ENCODE results near the gene CLEC18B. TPM values are rescaled to one million over a fixed set of nuclear protein-coding genes. Genes with fewer than 3 reads are reported as not detected.
"Not testable (repeated sequence)": the region's sequence is repeated elsewhere in the genome, so short reads cannot be mapped to it uniquely, and the experiment has no call there.

CLEC18B gene
- total RNA-seq, 1 donor from 2014 or later: 2.8 TPM

DNA sequence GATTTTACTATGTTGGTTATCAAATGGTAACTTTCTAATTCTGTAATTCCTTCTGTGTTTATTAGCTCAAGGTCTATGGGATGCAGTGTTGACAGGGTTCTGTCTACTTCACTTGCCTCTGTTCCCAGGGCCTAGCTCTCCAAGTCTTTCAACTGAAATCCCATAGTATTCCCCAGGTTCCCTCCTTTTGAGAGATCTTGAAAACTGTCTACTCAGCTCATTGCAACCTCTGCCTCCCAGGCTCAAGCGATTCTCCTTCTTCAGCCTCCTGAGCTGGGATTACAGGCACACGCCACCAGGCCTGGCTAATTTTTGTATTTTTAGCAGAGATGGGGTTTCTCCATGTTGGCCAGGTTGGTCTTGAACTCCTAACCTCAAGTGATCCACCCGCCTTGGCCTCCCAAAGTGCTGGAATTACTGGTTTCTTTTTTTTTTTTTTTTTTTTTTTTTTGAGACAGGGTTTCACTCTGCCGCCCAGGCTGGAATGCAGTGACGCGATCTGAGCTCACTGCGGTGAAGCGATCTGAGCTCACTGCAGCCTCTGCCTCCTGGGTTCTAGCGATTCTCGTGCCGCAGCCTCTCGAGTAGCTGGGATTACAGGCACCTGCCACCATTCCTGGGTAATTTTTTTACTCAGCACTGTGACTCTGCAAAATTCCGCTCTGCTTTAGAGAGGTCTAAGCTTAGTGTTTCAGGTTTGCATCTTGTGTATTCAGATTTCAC, 22.5 kb upstream of the CLEC18B start:
- not testable (repeated sequence) for ATAC-seq

DNA sequence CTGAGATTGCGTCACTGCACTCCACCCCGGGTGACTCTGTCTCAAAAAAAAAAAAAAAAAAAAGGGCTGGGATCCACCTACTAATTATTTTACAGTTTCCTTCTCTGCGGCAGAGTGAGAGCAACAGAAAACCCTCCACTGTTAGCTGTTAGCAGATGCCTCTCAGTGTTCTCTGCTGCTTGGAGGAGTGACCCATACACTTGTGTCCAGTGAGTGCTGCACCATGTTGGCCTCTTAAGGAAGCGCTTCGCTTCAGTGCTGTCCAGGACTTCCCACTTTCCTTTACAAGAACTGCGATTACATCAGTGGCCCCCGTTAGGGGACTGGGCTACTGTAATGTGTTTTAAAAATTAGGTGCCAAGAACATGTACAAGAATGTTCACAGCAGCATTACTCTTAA, 18.4 kb upstream of the CLEC18B start:
- no peak for ATAC-seq

DNA sequence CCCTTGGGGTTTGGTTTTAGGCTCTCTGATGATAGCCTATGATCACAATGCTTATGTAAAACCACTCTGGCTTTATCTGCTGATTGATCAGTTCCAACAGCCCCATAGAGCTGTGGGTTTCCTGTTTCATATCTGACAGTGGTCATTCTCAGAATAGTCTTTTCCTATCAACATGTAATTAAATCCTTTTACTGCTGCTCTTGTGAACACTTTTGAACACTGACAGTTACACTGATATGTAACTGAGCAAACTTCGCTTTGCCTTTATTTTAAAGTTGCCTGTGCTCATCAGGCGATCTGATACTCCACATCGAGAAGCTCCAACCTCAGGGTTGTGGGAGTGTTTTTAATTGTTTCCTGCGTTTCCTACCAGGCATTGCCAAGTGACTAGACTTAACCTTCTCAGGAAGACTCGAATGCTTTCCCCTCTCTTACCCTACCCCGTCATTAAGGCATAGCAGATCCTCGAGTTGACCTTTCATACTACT, 17.3 kb upstream of the CLEC18B start:
- ATAC-seq: peak; percentile 7

DNA sequence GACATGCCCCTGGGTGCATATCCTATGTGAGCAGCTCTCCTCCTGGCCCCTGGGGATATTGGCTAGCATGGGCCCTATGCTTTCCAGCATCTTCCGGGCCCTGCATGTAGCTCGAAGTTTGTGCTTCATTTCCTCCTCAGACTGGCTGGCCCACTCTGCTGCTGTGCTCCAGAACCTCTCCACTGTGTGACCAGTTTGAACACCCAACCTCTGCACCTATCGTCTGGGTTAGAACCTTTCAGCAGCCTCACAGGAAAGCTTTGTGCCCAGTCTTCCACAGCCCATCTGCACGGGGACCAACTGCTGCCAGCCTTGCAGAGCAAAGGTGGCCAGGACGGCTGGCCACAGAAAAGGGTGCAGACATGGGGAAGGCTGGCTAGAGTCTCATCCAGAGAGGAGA, 10.2 kb upstream of the CLEC18B start:
- peak; percentile 16 for ATAC-seq

DNA sequence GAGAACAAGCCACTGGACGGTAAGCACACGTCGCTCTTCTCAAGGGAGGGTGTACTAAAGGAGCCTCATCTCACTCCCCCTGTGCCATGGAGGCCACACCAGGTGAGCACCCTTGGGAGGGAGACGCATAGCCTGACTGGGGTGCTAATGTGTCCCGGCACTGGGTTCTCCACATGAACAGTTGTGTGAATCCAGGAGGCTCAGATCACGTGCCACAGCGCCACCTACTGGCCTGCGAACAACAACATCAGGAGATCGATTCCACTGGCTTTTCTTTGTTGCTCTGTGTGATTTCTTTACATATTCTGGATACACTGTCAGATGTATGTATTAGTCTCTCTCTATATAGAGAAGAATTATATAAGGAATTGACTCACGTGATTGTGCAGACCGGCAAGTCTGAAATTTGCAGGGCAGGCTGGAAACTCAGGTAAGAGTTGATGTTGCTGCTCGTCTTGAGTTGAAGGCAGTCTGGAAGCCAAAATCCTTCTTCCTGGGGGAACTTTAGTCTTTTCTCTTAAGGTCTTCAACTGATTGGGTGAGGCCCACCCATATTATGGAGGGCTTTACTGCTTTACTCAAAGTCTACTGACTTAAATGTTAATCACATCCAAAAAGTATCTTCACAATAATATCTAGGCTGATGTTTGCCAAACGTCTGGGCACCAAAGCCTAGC, 8.9 kb upstream of the CLEC18B start:
- peak; percentile 74 for ATAC-seq

DNA sequence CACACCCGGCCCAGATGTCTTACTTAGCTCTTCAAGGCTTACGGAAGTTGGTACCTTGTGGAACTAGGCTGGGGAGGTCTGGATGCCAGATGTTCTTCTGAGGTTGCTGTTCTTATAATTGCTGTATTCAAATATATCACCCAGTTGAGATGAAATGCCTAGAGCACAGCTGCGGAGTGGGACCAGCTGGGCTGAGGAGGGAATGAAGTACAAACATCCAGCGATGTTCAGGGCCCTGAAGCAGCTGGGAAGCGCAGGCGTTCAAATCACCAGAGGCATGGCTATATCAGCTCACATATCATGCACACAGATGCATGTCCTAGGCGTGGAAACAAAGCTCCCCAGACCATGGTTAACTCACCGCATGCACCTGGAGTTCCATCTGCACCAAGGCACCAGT, 7.2 kb upstream of the CLEC18B start:
- not testable (repeated sequence) for ATAC-seq

DNA sequence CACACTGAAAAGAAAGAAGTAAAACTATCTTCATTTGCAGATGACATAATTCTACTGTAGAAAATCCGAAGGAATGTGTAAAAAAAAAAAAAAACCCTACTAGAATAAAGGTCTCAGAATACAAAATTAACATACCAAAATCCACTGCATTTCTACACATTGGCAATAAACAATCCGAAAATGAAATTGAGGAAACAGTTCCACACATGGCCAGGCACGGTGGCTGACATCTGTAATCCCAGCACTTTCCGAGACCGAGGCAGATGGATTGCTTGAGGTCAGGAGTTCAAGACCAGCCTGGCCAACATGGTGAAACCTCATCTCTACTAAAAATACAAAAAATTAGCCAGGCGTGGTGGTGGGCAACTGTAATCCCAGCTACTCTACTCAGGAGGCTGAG, 4.5 kb upstream of the CLEC18B start:
- ATAC-seq: not testable (repeated sequence)

DNA sequence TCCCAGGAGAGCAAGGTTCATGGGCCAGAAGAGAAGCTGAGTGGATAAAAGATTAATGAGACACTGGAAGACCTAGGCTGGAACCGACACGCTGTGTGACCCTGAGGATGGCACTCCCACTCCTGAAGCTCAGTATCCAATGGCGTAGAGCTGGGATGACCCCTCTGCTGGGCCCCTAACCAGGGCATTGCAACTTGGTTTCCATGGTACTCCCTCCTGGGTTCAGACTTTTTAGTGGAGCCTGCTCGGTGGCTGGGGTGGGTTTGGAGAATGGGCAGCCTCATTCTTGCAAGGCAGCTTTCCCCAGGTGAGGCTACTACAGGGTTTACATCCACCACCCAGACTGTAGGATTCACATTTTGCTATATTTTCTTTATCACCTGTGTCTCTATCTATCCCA, 2.4 kb upstream of the CLEC18B start:
- ATAC-seq: not testable (repeated sequence)

DNA sequence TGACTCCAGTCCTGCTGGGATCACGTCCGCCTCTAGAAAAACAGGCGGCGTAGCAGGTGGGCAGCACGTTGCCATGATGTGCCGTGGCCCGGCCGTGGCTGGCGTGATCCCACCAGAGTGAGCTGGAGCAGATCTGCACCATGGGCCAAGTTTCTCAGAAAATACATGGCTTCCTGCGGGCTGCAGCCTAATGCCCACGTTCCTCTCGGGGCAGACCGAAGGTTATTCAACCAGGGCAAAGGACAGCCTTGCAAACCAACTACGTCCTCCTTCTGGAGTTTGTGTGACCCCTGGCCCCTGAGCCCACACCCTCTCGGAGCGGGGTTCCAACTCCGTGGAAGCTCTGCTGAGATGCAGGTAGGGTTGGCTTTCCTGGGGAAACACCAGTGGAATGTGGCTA, 808 bp upstream of the CLEC18B start:
- peak; percentile 2 for ATAC-seq

DNA sequence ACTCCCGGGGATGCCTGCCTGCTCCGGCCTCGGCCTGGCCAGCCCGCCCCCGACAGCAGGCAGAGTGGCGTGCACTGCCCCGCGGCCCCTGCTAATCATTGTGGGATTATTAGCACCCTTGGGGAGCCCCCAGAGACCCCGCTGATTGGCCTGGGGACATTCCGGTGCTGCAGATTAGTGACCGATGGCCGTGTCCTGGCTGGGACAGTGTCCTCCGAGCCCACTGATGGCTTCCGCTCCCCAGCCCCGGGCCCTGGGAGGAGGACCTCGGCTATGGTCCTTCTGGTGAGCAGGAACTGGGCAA, 156 bp upstream of the CLEC18B start:
- not testable (repeated sequence) for ATAC-seq

DNA sequence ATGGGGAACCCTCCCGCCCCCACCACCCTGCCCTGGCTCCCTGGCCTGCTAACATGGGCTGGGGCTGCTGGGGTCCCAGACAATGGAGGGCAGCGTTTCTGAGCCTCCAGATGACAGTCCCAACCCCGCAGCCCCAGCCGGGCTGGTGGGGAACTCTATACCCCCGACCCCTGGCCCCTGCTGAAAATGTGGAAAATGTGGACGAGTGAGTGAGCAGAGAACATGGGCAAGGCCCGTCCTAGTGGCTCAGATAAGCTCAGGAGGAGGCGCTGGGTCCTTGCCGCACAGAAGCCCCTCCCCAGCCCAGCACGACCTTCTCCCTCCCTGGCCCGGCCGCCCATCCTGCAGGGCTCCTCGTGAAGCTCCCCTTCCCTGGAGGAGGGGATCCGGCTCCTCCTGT, 1.5 kb downstream of the CLEC18B start:
- ATAC-seq: not testable (repeated sequence)

DNA sequence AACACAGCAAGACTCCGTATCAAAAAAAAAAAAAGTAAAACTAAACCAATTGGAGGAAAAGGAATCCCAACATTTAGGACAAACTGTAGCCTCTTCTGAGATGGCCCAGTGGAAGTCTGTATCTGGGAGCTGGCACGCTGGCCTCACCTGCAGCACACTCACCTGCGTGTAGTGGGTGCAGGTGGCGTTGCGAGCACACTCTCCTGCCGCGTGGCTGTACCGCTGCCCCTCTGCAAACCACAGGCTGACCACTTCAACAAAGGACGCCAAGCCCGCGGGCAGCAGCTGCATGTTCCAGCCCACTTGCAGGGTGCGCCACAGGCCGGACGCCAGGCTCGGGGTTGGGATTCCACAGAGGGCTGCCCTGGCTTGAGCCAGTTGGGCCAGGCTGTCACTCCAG, 3.4 kb downstream of the CLEC18B start:
- ATAC-seq: not testable (repeated sequence)

DNA sequence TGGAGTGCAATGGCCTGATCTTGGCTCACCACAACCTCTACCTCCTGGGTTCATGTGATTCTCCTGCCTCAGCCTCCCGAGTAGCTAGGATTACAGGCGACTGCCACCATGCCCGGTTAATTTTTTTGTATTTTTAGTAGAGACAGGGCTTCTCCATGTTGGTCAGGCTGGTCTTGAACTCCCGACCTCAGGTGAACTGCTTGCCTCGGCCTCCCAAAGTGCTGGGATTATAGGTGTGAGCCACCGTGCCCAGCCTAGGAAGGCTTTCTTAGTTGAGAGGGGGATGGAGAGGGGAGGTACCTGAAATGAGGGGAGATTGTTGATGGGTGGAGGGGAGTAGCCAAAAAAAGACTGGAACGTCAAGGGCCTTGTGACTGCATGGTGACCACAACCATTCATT, 7.4 kb downstream of the CLEC18B start:
- ATAC-seq: not testable (repeated sequence)

DNA sequence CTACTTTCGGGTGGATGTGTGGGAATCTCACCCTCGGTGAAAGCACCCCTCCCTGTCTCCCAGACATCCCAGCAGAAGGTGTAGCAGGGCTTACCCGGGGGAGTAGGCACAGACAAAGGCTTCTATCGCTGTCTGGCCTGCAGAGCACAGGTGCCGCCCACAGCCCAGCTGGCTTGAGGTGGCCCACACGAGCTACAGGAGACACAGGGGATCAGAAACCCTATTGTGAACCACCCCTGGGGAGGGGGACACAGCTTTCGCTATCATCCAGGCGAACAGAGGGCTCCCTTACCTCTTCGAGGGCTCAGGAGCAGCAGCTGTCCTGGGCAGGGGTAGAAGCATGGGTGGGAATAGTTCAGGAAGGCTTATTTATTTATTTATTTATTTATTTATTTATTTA, 7.8 kb downstream of the CLEC18B start:
- peak; percentile 1 for ATAC-seq

DNA sequence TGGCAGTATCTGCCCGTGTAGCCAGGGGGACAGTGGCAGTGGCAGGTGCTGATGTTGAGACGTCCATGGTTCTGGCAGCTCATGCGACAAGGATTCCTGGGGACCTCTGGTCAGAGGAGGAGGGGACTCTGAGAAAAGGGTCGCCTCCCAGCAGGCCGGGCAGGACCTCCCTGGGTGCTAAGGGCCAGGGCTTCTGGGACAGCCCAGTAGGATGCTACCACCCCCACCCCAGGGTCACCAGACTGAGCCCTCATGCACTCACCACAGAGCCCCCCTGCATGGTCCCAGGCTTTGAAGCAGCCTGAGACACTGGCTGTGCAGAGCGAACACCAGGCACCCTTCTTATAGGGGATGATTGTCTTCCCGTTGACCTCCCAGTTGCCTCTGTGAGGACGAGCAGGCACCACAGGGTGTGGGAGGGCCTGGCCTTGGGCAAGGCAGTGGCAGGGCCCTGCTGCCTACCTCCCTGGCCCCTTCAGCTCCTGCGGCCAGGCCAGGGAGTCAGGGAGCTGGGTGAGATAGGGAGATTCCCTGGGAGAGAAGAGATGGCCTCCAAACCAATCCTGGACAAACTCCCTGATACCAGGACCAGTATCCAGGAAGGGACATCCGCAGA, 8.4 kb downstream of the CLEC18B start:
- ATAC-seq: peak; percentile 6

DNA sequence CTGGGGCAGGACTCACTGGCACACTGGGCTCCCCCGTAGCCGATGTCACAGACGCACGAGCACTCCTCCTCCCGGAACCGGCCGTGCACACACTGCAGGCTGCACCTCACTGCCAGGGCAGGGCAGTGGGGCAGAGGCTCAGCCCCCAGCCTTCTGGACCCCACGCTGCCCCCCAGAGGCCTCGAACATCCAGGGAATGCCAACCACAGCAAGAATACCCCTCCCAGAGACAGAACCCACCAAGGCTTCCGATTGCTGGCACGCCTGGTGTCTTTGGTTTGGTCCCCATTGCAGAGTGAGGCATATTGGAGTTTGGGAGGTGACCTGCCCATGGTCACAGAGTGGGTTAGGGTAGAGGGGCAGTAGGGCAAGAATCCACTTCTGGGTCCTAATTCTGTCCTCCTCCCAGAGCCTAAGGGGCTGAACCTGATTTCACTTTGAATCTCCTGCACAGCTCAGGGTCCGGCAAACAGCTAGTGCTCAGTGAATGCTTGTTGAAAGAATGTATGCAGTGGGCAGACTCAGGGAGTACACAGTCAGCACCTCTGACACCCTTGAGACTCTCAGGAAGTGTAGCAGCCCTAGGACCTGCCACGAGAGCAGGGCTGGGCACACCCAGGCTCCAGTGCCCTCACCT, 9.0 kb downstream of the CLEC18B start:
- ATAC-seq: peak; percentile 2

DNA sequence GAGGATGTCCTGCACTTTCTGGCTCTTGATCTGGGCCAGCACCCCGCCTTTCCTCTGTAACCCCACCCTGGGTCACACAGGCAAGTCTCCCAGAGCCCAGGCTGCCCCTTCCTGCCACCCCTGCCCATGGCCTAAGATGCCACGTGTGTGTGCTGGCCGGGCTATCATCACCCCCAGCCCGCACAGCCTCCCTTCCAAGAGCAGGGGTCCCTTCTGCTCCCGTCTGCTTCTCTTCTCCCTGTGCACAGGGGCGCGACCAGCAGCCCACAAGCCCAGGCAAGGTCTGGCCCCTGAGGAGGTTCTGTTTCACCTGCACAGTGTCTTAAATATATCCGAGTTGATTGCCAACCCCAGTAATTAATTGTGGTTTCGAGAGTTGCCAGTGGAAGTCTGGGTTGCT, 10.3 kb downstream of the CLEC18B start:
- not testable (repeated sequence) for ATAC-seq

DNA sequence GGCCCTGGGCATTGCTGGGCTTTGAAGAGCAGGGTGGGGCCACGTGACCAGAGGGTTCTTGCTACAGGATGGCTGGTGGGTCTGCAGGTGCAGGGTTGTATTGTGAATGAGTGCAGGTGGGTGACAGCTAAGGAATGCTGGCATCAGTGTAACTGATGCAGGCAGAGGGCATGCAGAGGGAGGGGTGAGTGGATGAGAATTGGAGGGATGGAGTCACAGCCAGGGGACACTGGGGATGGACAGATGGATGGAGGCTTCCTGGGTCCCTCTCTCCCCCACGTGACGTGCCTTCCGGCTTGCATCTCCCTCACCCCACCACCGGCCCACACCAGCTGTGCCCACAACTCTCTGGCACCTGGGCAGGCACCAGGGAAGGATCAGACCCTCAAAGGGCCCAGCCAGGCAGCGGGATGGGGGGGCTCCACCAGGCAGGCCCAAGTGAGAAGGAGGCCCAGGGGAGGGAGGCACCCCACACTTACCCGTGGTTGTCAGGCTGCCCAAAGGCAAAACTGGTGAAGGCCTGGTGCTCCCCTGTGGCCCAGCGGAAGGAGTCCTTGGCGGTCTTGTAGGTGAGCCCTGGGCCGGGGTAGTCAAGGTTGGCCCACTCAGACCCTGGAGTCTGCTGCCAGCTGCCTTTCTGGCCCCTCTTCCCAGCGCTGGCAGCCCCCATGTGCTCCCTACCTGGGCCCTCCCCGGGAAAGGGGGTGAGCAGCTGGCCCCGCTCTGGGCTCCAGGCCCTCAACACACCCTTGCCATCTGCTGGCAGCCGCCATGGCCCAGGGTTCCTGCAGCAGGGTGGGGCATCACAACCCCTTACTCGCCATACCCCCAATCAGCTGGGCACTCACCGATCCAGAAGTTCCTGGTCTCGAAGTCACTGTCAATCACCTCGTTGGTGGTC, 11.0 kb downstream of the CLEC18B start:
- ATAC-seq: peak; percentile 3

DNA sequence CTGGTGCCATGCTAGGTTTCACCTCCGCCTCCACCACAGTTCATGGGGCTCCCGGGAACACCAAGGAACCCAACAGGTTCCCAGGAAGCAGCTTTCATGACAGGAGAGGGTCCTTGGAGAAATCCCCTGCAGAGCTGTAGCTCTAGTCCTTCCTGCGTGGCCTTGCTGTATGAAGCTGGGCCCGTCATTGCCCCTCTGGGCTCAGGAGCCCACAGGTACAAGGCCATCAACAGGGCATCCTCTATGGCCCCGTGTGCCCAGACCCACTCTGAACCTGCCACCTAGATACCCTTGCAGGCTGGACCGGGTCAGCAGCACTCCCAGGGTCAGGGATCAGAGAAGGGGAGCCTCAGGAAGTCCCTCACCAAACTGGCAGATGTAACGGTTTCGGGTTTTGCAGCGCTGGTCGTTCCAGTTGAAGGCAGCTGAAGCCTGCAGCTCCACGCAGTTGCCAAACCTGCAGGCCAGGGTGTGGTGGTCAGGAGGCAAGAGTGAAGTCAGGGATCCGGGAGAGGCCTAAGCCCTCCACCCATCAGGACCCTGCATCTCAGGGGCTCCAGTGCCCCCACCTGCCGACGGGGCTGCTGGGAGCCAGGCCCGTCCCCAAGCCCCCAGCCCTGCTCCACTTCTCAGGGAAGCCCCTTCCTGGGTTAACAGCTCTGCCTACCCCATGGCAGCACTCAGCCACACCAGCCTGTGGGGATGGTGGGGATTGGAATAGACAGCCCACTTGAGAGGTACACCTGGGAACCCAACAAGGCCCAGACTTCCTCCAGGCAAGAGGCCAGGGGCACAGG, 11.9 kb downstream of the CLEC18B start:
- ATAC-seq: not testable (repeated sequence)

DNA sequence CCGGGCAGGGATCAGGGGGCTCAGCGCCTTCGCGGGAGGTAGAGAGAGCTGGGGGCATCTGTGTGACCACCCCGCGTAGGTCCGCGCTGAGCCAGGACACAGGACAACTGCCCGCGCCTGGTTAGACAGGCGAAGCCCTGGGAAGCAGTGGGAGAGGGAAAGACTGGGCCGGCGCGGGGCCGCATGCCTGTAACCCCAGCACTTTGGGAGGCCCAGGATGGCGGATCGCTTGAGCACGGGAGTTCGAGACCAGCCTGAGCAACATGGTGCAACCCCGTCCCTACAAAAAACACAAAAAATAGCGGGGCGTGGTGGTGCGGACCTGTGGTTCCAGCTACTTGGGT, 13.9 kb downstream of the CLEC18B start:
- ATAC-seq: peak; percentile 17

DNA sequence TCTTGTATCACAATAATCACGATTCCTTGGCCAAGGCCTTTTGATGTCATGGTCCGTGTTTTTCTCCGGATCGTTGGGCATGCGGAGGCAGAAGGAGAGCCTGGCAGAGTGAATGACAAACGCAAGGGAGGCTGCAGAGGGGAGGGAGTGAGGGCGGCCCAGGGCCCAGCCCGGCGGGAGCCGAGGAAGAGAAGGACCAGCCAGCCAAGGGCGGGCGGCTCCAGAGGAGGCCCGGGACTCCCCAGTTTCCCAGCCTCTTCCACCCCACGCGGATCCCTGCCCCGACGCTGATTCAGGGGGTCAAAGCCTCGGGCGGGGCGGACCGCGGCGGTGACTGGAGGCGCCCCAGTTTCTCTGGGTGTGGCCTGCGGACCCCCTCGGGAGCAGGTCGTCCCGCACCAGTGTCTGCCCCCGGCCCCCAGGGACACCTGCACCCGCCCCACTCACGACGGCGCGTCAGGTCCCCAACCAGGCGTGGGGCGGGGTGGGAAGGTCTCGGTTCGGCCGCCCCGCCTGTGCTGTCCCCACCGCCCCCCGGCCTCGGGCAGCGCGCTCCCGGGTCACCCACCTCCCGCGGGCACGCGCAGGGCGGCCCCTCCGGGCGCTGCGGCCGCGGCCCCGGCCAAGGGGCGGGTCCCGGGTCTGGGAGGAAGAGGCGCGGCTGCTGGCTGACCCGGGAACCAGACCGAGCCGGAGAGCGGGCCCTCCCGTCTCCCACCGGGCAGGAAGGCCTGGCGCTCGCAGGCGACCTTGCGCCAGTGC, 14.5 kb downstream of the CLEC18B start:
- peak; percentile 60 for ATAC-seq
